ENCODE data around the gene GRWD1.

DNA sequence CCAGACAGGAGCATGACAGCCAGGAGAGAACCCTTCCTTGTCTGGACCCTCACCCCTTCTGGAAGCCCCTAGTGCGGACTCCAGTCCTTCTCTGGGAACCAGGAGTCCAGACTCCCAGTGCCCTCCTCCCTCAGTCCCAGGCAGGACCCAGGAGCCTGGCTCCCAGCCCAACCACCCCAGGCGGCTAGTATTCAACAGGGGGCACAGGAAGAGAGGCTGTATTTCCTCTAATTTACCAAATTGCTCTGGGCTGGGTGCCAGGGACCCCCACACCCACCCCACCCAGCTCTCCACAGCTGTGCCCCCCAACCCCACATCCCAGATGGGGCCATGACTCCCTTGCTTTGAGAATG is 49.0 kb upstream of the GRWD1 start:
- TF ChIP-seq GLIS3 (CRISPR knock-in tag; IDR thresholded peaks at IDR 0.05) (no peak), CSRNP3 (CRISPR knock-in tag; IDR thresholded peaks at IDR 0.05) (no peak), PATZ1 (CRISPR knock-in tag; IDR thresholded peaks at IDR 0.05; ENCODE audit: borderline replicate concordance) (no peak), TOX (CRISPR knock-in tag; IDR thresholded peaks at IDR 0.05; ENCODE audit: borderline replicate concordance) (no peak), ZNF70 (CRISPR knock-in tag; IDR thresholded peaks at IDR 0.05) (no peak), ZNF8 (CRISPR knock-in tag; IDR thresholded peaks at IDR 0.05) (no peak), ISL1 (CRISPR knock-in tag; IDR thresholded peaks at IDR 0.05) (no peak), ARNTL (CRISPR knock-in tag; IDR thresholded peaks at IDR 0.05; ENCODE audit: borderline replicate concordance, low read depth) (no peak), ESRRG (CRISPR knock-in tag; IDR thresholded peaks at IDR 0.05) (no peak), TCF4 (CRISPR knock-in tag; IDR thresholded peaks at IDR 0.05; ENCODE audit: borderline replicate concordance) (no peak), RARB (CRISPR knock-in tag; IDR thresholded peaks at IDR 0.05) (no peak), ZFP3 (CRISPR knock-in tag; IDR thresholded peaks at IDR 0.05) (no peak), SNAI2 (CRISPR knock-in tag; IDR thresholded peaks at IDR 0.05) (no peak), ZFP30 (CRISPR knock-in tag; IDR thresholded peaks at IDR 0.05) (no peak)

Data from SK-N-SH treated with all-trans-retinoic acid at 6 μM for 48 hours (cell line).